B cell (primary cell): Measurements from ENCODE around the gene FADD. TPM values are rescaled to one million over a fixed set of nuclear protein-coding genes. Genes with fewer than 3 reads are reported as not detected.

Experiments
- ATAC-seq: fragments of 200-7000 bp; cut with Tn5 transposase; one replicate; pipeline ENCODE4 v1.10.0; 2021; ENCODE audit warnings: low read depth, mild to moderate bottlenecking, moderate number of reproducible peaks, moderate library complexity
- CTCF ChIA-PET: fragments of 350-600 bp; sonication (Branson Sonifier 250); formaldehyde crosslinking; loops from one replicate; lab custom pipeline; 2021; ENCODE audit warnings: antibody characterized with exemption, inconsistent platforms; lab: Charles Lee
- POLR2A ChIA-PET: fragments of 350-600 bp; sonication (Branson Sonifier 250); formaldehyde crosslinking; loops from one replicate; lab custom pipeline; 2021; ENCODE audit warnings: antibody characterized with exemption; lab: Charles Lee
- DNase-seq: peaks from one replicate; pipeline ENCODE4 v3.0.0; 2013
- H2AFZ ChIP-seq: 2 replicates; pipeline ENCODE4 v1.6.1; 2012; ENCODE audit warnings: mild to moderate bottlenecking, low read depth, low read length; ENCODE audit not compliant: insufficient read depth, poor library complexity, severe bottlenecking
- H3K27ac ChIP-seq, 2 donors: 1 replicate in 1 of 2; 2 replicates in 1 of 2; pipeline ENCODE4 v1.5.1; 2012 to 2013; ENCODE audit warnings: low read length in 2 of 2, mild to moderate bottlenecking in 2 of 2, moderate library complexity in 1 of 2
- H3K27me3 ChIP-seq, 4 experiments: fragments of 200-600 bp in 1 of 4; sonication (generic) in 1 of 4; replicated peaks in 1 of 4; 1 replicate in 2 of 4; 2 replicates in 2 of 4; pipeline versions ENCODE4 v1.6.1 to v1.7.0; 2013 to 2016; ENCODE audit warnings: low read length in 3 of 4, mild to moderate bottlenecking in 2 of 4, mixed read lengths in 1 of 4, moderate library complexity in 1 of 4; ENCODE audit not compliant: insufficient read depth in 4 of 4, control insufficient read depth in 3 of 4; ENCODE audit errors: control extremely low read depth in 1 of 4
- H3K36me3 ChIP-seq, 2 experiments: replicated peaks in 1 of 2; 1 replicate in 1 of 2; 2 replicates in 1 of 2; pipeline versions ENCODE4 v1.6.1 to v1.7.1; 2013; ENCODE audit warnings: low read length in 1 of 2; ENCODE audit not compliant: insufficient read depth in 2 of 2, control insufficient read depth in 1 of 2; ENCODE audit errors: control extremely low read depth in 1 of 2, extremely low read depth in 1 of 2
- H3K4me1 ChIP-seq, 2 donors: fragments of 200-600 bp in 1 of 2; sonication (generic) in 1 of 2; 1 replicate in 1 of 2; 2 replicates in 1 of 2; pipeline versions ENCODE4 v1.5.1 to v1.6.1; 2013 to 2017; ENCODE audit warnings: low read length in 2 of 2; ENCODE audit not compliant: control insufficient read depth in 2 of 2, insufficient read depth in 2 of 2
- H3K4me2 ChIP-seq: replicated peaks from 2 replicates; pipeline ENCODE3; 2012; ENCODE audit warnings: mild to moderate bottlenecking, low read depth, low read length; ENCODE audit not compliant: poor library complexity, severe bottlenecking
- H3K4me3 ChIP-seq, 5 experiments: fragments of 200-600 bp in 1 of 5; sonication (generic) in 1 of 5; 1 replicate in 3 of 5; 2 replicates in 2 of 5; pipeline versions ENCODE4 v1.5.1 to v1.7.0; 2011 to 2016; ENCODE audit warnings: low read length in 4 of 5, mild to moderate bottlenecking in 4 of 5, low read depth in 2 of 5, control low read depth in 1 of 5, moderate library complexity in 1 of 5; ENCODE audit not compliant: insufficient read depth in 1 of 5; ENCODE audit errors: control extremely low read depth in 1 of 5, extremely low read depth in 1 of 5
- H3K79me2 ChIP-seq: fragments of 200-600 bp; sonication (generic); one replicate; pipeline ENCODE4 v1.6.0; 2016; ENCODE audit warnings: low read length; ENCODE audit not compliant: control insufficient read depth, insufficient read depth
- H3K9ac ChIP-seq: fragments of 200-600 bp; sonication (generic); 2 replicates; pipeline ENCODE4 v1.6.1; 2017; ENCODE audit warnings: mild to moderate bottlenecking, low read length, moderate library complexity
- H3K9me3 ChIP-seq, 3 donors: one replicate each; pipeline versions ENCODE4 v1.6.1 to v1.7.1; 2013; ENCODE audit warnings: low read length in 2 of 3; ENCODE audit not compliant: control insufficient read depth in 2 of 3, insufficient read depth in 1 of 3; ENCODE audit errors: control extremely low read depth in 1 of 3
- H4K20me1 ChIP-seq: 2 replicates; pipeline ENCODE4 v1.6.0; 2012; ENCODE audit warnings: mild to moderate bottlenecking, low read length; ENCODE audit not compliant: insufficient read depth, control insufficient read depth, poor library complexity, severe bottlenecking
- H3K27ac Mint-ChIP-seq: one replicate; pipeline ENCODE4 v1.8.0; 2021; ENCODE audit warnings: mixed read lengths
- H3K27me3 Mint-ChIP-seq: one replicate; pipeline ENCODE4 v1.8.0; 2021; ENCODE audit warnings: mixed read lengths
- H3K4me1 Mint-ChIP-seq: one replicate; pipeline ENCODE4 v1.8.0; 2021; ENCODE audit warnings: mixed read lengths
- H3K4me3 Mint-ChIP-seq: one replicate; pipeline ENCODE4 v1.8.0; 2021; ENCODE audit warnings: mixed read lengths
- H3K9me3 Mint-ChIP-seq: one replicate; pipeline ENCODE4 v1.8.0; 2022; ENCODE audit warnings: mixed read lengths; ENCODE audit not compliant: insufficient read depth
- EZH2 ChIP-seq: IDR thresholded peaks from 2 replicates; pipeline ENCODE4 v1.6.1; 2012; ENCODE audit warnings: borderline replicate concordance, low read depth, mild to moderate bottlenecking, moderate library complexity, low read length; ENCODE audit not compliant: insufficient read depth, poor library complexity, severe bottlenecking
- WGBS: methylation state at CpG from one replicate; pipeline ENCODE4 v1.1.5; 2013; ENCODE audit warnings: missing lambda C conversion rate; ENCODE audit not compliant: insufficient coverage; 5-methylcytosine and 5-hydroxymethylcytosine counted together
- intact Hi-C: fragments of 100-400 bp; cut with micrococcal nuclease; formaldehyde crosslinking; loops from one replicate; pipeline ENCODE4 v1.10.0; 2022
- polyA plus RNA-seq: library from polyadenylated mRNA; depleted of rRNA; stranded (reverse); fragments of >200 nt; gene quantifications from 2 replicates; pipeline ENCODE4 v1.2.3, GENCODE V29; 2012
- total RNA-seq, 2 donors: library from RNA; stranded (reverse); fragments of 120-200 nt in 1 of 2; gene quantifications; 1 replicate in 1 of 2; 2 replicates in 1 of 2; pipeline versions ENCODE4 v1.2.3 to v1.2.4, GENCODE V29; 2013 to 2022
- TF ChIP-seq, protein P1 (sequence below): fragments of 200-600 bp; IDR thresholded peaks from one replicate; pipeline ENCODE4 v1.8.0; 2022; ENCODE audit warnings: antibody characterized with exemption, mild to moderate bottlenecking

FADD gene
- total and polyA plus RNA-seq, 2 donors (not counting 1 experiment from before 2014, with no cell fraction given), result 5.4 to 26.6 TPM

DNA sequence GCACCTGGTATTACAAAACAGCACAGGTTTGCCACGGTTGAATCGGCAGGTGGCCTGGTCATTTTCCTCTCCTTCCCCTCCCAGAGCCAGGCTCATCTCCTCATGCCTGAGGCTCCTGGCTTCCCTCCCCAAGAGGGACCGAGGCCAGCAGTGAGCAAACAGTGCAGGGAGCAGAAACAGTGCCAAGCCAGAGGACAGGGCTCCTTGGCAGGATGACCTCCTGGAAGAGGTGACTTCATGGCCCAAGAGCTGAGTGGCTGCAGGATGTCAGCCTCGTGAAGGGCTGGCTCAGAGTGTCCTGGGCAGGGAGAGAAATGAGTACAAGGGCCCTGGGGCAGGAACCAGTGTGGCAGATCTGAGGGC lies 44.6 kb downstream of the FADD start:
- no peak for TF ChIP-seq EZH2
- TF ChIP-seq, protein P1, sequence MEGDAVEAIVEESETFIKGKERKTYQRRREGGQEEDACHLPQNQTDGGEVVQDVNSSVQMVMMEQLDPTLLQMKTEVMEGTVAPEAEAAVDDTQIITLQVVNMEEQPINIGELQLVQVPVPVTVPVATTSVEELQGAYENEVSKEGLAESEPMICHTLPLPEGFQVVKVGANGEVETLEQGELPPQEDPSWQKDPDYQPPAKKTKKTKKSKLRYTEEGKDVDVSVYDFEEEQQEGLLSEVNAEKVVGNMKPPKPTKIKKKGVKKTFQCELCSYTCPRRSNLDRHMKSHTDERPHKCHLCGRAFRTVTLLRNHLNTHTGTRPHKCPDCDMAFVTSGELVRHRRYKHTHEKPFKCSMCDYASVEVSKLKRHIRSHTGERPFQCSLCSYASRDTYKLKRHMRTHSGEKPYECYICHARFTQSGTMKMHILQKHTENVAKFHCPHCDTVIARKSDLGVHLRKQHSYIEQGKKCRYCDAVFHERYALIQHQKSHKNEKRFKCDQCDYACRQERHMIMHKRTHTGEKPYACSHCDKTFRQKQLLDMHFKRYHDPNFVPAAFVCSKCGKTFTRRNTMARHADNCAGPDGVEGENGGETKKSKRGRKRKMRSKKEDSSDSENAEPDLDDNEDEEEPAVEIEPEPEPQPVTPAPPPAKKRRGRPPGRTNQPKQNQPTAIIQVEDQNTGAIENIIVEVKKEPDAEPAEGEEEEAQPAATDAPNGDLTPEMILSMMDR, result no peak
- H3K36me3 ChIP-seq, result no peaks in the 10 kb centered on the region
- Mint-ChIP-seq H3K27ac (no peak overlapping the region), H3K9me3 (no peaks in the 10 kb centered on the region), H3K27me3 (peaks cover 16% of the 10 kb centered on the region), H3K4me3 (no peak overlapping the region), H3K4me1 (peaks cover under 1% of the 10 kb centered on the region)
- ChIA-PET CTCF (no interaction called here), POLR2A (no interaction called here)
- H3K9ac ChIP-seq, result no peak overlapping the region
- H3K4me1 ChIP-seq, result no peaks in the 10 kb centered on the region
- H3K9me3 ChIP-seq, result peaks cover 0 to 3% (median 0%) of the 10 kb centered on the region in 3 donors
- DNase-seq (no peak), ATAC-seq (no peak)
- no peaks in the 10 kb centered on the region for H3K79me2 ChIP-seq
- no peak overlapping the region for H3K4me2 ChIP-seq
- peaks cover 0 to 2% (median 0%) of the 10 kb centered on the region in 4 experiments for H3K27me3 ChIP-seq
- H3K27ac ChIP-seq, result no peak overlapping the region
- H2AFZ ChIP-seq, result no peak overlapping the region
- 81% methylated on average over 4 of the region's 4 CpGs for WGBS
- H4K20me1 ChIP-seq, result no peaks in the 10 kb centered on the region
- intact Hi-C loops, result no loop called here
- no peak overlapping the region for H3K4me3 ChIP-seq

GRCh38 chr11:70250876-70251658 lies 48.0 kb downstream of the FADD start:
- intact Hi-C loops, result no loop called here
- Mint-ChIP-seq H3K27me3 (peaks cover 8% of the 10 kb centered on the region), H3K4me3 (no peak overlapping the region), H3K4me1 (peaks cover 8% of the 10 kb centered on the region), H3K9me3 (no peaks in the 10 kb centered on the region), H3K27ac (no peak overlapping the region)
- peaks cover 0 to 3% (median 0%) of the 10 kb centered on the region in 3 donors for H3K9me3 ChIP-seq
- no peaks in the 10 kb centered on the region for H3K36me3 ChIP-seq
- TF ChIP-seq, protein P1, result no peak
- no peak for TF ChIP-seq EZH2
- H3K4me2 ChIP-seq, result no peak overlapping the region
- DNase-seq, result no peak
- H3K27ac ChIP-seq, result no peak overlapping the region
- H4K20me1 ChIP-seq, result no peaks in the 10 kb centered on the region
- POLR2A ChIA-PET, result interaction anchor here (0.5 kb wide), 1 partner anchor 13 kb away, joined by 4 read pairs; no protein-coding TSS in a partner anchor
- no peak for ATAC-seq
- no peaks in the 10 kb centered on the region for H3K79me2 ChIP-seq
- no peak overlapping the region for H3K4me3 ChIP-seq
- H3K9ac ChIP-seq, result no peak overlapping the region
- CTCF ChIA-PET, result no interaction called here
- peaks cover 0 to 2% of the 10 kb centered on the region in 2 donors for H3K4me1 ChIP-seq
- no peak overlapping the region for H2AFZ ChIP-seq
- 90% methylated on average over 11 of the region's 16 CpGs for WGBS
- H3K27me3 ChIP-seq, result peaks cover 0 to 2% (median 0%) of the 10 kb centered on the region in 4 experiments
